Activated naive CD4-positive, alpha-beta T cell treated with Interleukin-2 at 50 U/mL for 16 hours (primary cell): ENCODE results near the gene ARHGAP9.

Experiments
- DNase-seq: peaks from one replicate; pipeline ENCODE4 v3.0.0-alpha.2; 2020

The ARHGAP9 gene

DNA sequence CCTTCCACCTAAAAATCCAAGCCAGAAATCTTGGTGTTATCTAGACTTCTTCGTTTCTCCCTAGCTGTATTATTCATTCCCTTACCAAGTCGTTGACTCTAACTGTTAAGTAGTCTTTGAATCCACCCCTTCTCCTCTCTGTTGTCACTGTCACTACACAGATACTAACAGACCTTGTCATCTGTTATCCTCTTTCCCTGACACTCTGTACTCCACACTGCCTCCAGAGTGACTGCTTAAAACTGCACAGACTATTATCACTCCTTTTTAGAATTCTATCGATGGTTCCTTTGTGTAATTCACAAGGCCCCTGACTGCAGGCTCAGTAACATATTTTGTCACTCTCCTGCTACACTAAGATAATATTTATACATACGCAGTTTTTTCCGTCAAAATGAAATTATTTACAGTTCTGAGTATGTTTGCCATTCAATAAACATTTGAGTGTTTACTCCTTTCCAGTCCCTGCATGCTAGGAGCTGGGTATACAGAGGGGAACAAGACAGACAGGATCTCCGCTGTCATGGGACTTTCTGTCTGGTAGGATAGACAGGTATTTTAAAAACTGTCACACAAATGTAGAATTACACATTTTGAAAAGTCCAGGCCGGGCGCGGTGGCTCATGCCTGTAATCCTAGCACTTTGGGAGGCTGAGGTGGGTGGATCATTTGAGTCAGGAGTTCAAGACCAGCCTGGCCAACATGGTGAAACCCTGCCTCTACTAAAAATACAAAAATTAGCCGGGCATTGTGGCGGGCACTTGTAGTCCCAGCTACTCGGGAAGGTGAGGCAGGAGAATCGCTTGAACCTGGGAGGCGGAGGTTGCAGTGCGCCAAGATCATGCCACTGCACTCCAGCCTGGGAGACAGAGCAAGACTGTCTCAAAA, 12.0 kb upstream of the ARHGAP9 start:
- DNase-seq: no peak

- DNase-seq: no peak
These were observed 10.5 kb upstream of the ARHGAP9 start for GRCh38 chr12:57490126-57490525.

DNA sequence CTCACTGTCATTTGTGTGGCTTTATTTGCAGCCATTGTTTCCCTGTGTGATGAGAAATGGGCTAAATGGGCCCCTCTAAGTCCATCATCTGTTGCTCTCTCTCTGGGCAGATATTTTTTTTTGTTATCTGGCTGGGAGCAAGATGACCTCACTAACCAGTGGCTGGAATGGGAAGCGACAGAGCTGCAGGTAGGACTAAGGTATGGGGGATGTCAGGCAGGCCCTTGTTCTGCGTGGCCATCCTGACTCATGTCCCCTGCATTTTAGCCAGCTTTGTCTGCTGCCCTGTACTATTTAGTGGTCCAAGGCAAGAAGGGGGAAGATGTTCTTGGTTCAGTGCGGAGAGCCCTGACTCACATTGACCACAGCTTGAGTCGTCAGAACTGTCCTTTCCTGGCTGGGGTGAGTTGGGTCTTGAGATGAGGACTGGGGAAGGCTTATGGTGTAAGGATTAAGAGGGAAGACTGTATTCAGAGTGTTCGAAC, 9.5 kb upstream of the ARHGAP9 start:
- no peak for DNase-seq

DNA sequence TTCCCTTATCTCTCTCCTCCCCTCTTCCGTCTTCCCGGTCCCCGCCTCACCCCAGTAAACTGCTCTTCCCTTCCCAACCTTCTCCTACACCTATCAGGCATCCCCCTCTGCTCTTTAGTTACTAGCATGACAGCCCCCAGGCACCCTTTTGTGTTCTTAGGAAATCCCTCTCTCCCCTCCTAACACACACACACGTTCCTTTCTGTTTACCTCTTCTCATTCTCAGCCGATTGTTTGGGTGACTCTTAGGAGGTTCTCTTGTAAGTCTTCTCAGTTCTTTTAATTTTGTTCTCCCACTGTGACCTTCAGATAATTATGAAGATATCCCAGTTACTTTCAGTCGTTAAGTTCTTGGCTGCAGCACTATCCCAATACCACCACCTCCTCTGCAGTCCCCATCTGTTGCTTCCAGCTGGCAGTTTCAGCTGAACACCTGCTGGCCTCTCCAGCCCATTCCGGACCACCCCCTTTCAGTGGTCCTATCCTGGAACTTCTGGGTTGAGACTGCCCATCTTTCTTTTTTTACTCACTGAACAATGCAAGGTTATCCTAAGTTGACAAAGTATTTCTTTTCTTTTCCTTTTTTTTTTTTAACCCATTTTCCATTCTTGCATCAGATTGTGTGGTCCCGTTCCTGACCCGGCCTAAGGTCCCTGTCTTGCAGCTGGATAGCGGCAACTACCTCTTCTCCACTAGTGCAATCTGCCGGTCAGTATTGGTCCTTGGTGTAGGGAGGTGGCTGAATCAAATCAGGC, 8.9 kb upstream of the ARHGAP9 start:
- no peak for DNase-seq

GRCh38 chr12:57487597-57488401, 8.1 kb upstream of the ARHGAP9 start, which contains the start of gene MARS1:
MARS1 (plus strand) TSS chr12:57488068; CDS start chr12:57488091, 23 bp downstream.
- DNase-seq: peak; percentile 94

- no peak for DNase-seq
These were observed 7.5 kb upstream of the ARHGAP9 start for GRCh38 chr12:57487055-57487596.

DNA sequence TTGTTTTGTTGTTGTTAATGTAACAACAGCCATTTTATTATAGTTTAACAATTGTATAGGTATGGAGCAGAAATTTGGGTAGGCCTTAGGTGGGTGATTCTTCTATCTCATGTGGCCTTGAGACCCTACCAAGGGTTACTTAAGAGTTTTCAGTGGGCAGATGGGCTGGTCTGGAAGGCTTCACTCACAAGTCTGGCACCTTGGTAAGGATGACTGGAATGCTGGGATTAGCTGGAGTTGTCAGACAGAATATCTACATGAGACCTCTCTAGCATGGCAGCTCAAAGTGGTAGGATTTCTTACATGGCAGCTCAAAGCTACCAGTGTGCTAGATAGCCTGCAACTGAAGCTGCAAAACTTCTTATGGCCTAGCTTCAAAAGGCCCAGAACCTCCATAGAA, 6.0 kb upstream of the ARHGAP9 start:
- no peak for DNase-seq

GRCh38 chr12:57483466-57483865, 3.8 kb upstream of the ARHGAP9 start:
- DNase-seq: no peak

GRCh38 chr12:57481671-57482070, 2.0 kb upstream of the ARHGAP9 start:
- no peak for DNase-seq

GRCh38 chr12:57479043-57479375, 657 bp downstream of the ARHGAP9 start:
- no peak for DNase-seq

DNA sequence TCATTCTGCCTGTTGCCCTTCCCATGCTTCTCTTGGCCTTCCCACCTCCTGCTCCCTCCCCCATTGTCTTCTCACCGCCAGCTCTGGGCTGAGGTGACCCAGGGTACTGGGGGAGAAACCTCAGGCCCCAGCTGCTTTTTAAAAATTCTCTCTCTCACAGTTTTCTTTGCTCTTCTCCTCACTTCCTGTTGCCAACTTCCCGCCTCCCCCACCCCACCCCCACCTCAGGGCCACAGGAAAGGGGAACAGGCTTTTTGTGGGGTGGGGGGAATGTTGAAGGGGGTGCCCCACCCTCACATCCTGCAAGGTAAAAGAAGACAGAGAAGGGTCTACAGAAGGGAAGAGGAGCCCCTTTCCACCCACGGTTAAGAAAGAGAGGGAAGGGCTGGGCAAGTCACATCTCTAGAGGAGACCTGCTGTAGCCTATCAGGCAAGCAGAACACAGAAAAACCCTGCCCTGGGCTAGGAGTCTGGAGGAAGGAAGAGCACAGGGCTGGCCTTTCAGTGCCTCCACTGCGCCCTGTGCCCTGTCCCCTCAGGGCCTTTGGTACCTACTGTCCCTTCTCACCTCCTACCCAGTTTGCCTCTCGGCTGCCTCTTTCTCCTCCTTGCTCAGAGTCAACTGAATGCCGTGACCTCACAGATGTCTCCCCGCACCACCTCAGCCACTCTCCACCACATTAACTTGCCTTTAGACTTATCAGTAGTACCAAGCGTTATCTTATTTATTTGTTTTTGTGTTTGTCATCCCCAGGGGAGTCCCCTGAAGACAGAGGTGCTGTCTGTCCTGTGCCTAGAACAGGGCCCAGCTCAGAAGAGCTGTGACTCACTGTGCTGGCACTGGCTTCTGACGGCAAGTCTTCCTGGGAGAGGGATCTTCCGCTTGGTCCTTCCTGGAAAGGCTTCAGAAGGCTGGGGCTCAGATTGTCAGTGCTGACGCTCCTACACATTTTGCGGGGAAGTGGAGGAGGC, 1.7 kb downstream of the ARHGAP9 start:
- DNase-seq: peak; percentile 55

DNA sequence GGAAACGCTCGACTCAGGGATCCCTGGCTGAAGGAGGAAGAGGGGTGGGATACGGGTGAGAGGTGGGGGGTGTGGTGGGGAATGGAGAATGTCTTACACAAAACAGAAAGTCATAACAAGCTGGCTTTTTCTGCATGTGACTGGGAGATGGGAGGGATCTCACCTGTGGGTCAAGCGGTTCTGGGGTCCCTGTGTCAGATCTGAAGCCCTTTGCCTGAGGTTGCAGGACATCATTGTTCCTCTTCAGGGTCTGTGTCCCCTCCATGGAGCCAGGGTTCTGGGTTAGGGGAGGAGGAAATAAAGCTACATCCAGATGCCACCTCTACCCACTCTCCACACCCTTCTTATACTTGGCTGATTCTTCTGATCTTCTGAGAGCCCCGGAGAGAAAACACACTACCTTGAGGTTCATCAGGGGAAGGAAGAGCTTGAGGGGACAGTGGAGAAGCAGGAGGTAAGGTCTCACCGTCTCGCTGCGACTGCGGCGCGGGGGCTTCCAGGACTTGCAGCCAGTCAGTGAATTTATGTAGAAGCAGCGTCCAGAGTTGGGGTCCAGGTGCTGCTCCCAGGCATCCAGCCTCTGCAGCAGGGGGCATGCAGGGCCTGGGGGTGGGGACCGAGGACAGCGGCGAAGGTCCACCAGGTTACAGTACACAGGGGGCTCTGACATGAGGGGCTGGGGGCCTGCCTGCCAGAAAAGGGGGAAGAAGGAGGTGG, 2.5 kb downstream of the ARHGAP9 start:
- DNase-seq: no peak

DNA sequence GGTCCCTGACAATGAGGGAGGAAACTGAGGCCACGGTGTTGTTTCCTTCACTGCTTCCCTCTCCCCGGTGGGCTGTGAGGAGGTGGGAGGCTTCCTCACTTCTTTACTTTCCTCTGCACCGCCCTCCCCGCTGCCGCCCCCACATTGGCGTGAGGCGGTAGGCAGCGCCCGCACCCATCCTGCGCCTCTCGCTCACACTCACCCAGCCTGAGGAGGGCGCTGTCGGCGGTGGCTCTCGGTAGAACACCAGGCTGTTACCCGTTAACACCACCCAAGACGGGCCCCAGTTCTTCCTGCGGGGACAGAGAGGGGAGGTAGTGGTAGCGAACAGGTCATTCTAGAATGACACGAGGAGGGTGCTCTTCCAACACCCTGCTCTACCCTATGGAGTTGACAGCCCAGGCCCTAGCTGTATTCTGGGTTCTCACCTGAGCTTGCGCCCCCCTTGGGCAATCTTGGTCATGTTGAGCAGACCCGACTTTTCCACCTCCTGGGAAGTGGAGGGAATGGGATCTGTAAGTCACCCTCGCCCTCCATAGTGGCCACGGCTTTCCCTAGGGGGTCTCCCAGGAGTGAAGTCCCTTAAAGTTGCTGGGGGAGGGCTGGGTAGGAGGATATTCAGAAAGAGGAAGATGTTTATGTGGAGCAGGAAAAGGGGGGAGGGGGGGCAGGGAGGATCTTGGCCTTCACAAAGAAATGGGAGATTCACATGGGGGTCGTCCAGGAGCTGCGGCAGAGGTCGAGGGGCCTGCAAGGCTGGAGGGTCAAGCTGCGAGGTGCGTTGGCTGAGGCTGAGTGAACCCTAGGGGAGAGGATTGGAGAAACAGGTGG, 3.3 kb downstream of the ARHGAP9 start:
- DNase-seq: peak; percentile 81

DNA sequence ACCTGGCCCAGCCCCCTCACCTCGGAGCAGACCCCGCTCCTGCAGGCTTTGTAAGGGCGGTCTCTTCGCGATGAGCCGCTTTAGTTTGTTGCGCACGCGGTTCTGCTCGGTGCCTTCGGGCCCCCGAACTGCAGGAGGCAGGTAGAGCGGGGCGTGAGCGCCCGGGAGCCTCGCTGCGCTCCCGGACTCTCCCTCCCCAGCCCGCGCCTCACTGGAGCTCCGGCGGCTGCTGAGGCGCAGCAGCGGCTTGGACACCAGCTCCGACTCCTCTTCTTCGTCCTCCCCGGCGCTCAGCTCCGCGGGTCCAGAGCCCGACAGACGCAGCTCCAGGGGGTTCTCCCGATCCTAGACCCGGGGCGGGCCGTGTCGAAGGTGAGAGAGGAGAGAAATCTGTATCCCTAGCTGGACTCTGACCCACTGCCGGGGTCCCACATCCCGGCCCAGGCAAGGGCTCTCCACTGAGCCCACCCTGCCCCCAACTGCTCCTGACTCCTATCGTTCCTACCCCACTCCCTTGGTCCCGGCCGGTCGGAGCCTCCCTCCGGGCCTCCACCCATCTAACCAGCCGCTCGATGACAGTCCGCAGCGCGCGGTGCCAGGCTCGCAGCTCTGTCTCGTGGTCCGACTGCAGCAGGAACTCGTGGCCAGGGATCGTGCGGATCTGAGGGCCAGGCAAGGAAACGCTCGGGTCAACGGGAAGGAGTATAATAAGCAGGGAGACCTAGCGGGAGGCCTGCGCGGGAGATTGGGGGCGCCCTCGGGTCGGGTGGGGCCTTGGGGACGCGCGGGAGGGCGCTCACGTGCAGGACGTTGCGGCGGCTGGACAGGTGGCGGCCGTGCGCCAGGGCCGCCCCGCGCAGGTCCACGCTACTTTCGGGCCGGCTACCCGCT, 4.2 kb downstream of the ARHGAP9 start:
- no peak for DNase-seq

DNA sequence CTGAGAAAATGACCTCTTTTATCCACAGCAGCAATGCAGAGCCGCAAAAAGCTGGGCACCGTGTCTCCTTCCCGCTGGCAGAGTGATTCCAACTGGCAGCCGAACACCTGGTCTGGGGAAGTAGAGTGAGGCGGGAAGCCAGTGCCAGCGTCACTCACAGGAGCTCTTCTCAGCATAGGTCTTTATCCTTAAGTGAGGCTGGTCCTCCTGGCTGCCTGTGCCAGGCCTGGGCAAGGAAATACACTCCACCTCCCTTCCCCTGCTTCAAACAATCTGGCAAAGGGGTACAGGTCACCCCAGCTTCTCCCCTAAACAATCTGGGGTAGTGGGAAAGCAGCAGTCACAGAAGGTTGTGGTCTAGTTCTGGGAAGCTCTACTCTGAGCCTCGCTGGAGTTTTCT, 4.8 kb downstream of the ARHGAP9 start:
- no peak for DNase-seq

GRCh38 chr12:57474430-57474829, 5.2 kb downstream of the ARHGAP9 start:
- DNase-seq: no peak

GRCh38 chr12:57473886-57474285, 5.8 kb downstream of the ARHGAP9 start:
- no peak for DNase-seq

DNA sequence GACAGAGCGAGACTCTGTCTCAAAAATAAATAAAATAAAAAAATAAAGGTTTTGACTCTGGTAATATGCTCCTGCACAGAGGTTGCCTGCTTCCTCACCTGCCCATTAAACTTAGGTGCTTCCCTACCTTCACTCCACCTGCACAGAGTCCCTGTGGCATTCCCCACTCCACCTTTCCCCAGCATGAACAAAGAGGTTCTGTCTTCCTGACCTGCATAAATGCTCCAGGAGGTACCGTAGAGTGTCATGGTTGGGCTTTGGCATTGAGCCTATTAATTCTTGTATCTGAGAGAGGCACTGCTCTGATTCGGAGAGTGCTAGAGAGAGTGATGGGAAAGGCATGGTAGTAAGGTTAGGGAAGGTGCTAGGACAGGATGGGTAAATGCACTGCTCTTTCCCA, 6.3 kb downstream of the ARHGAP9 start:
- DNase-seq: no peak

DNA sequence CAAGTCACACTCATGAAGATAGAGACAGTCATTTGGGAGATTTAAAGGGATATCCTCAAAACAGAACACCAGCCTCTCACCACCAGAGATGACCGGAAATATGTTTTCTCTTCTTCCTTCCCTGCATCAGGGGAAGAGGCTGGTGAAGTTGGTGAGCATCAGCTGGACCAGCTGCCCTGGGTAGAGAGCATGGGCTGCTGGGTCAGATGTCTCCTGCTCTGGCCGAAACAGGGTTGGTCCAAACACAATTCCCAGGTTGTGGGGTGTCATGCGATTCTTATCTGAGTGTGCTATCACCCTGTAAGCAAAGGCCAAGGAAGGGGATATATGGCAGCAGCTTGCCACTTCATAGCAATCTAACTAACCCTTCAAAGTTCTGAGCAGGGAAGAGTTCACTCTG, 7.3 kb downstream of the ARHGAP9 start:
- no peak for DNase-seq
